Left renal pelvis (tissue), 4 donors: Measurements from ENCODE around the gene NT5C2. TPM values are rescaled to one million over a fixed set of nuclear protein-coding genes. Genes with fewer than 3 reads are reported as not detected.

ENCODE experiments used
- DNase-seq, 4 donors: peaks; one replicate each; pipeline ENCODE4 v3.0.0-alpha.2; 2013; ENCODE audit warnings: low read depth in 4 of 4, low spot score in 3 of 4
- polyA plus RNA-seq, 4 donors: library from polyadenylated mRNA; unstranded; fragments of 120-200 nt; gene quantifications; one replicate each; pipeline ENCODE4 v1.2.1, GENCODE V29; 2013; ENCODE audit not compliant: insufficient read length in 4 of 4

Gene NT5C2
- polyA plus RNA-seq, 4 donors = 92.3 to 115 (median 108) TPM

- no peak for DNase-seq
Observed at GRCh38 chr10:103066141-103067098, 126.7 kb downstream of the NT5C2 start.

DNA sequence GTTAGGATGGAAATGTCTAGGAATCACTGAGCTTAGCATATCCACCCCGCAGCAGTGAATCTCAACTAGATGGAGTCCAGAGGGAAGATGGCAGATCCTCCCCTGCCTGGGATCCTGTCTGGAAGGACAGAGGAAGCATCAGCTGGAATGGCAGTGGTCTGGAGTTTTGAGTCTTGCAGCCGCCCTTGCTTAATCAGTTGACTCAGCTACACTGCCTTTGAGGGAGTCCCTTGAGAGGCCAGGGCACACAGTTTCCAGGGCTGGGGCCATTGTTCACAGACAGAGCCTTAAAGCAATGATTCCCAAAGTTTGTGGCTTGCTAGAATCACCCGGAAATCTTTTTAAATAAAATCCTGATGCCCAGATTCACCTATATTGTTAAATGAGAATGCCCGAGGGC is 128.1 kb downstream of the NT5C2 start:
- no peak for DNase-seq

DNA sequence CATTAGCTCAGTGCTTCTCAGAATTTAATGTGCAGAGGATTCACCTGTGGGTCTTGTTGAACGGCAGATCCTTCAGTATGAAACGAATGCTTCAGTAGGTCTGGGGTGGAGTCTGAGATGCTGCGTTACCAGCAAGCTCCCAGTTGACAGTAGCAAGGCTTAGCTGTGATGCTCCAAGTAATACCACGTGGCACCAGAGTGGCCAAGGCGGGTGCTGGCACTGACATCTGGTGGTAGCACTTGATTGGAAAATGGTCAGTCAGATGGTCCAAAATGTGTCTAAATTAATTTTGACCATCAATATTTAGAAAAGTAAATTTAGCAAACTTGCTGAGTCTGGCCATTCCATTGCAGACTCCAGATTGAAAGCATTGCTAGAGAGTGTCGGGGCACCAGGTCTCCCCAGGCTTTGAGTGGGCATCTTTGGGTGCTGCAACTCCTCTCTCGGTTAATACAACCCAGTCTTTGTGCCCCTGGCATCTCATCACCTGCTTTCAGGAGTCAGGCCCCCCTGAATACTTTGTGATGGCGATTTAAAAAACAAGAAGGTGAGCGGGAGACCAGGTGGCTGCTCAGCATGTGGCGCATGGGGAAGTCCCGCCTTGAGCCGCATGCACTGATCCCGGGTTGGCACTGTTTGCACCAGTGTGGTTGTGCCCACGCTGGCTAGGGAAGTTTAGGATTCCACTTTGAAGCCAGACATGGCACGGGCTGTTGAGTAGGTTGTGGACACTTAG is 130.1 kb downstream of the NT5C2 start:
- no peak for DNase-seq

GRCh38 chr10:103060575-103060974 is 132.5 kb downstream of the NT5C2 start:
- no peak for DNase-seq

DNA sequence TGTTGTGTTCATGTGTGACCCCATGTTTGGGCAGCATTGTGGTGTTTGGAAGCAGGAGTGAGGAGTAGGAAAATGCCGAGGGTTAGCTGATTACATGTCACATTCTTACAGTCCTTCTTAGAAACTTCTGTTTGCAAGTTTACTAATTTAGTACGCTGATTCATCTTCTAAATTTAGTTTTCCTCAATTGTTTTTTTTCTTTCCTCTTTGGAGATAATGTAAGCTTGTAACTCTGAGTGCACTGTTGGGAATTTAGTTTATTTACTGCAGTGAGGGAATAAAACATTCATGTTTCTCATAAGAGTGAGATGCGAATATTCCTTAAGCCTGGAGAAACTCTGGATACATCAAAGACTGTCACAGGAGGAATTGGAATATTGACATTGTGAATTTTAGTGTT is 135.0 kb downstream of the NT5C2 start:
- no peak for DNase-seq

DNA sequence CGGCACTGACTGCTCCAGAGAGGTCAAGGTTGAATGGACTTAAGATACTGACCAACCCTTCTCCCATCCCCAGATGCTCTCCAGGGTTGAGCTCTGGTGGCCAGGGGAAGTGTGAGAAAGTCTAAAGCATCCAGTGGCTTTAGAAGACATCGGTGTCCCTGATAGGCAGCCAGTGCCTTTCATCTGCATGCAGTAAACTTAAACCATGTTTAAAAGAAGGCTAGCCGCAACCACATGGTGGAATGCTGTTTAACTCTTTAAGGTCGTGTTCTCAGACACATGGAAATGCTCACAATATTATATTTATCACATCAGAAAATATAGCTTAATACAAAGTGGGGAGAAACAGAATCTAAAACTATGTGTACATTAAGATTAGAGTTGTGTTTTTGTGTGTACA is 138.0 kb downstream of the NT5C2 start:
- DNase-seq = no peak

DNA sequence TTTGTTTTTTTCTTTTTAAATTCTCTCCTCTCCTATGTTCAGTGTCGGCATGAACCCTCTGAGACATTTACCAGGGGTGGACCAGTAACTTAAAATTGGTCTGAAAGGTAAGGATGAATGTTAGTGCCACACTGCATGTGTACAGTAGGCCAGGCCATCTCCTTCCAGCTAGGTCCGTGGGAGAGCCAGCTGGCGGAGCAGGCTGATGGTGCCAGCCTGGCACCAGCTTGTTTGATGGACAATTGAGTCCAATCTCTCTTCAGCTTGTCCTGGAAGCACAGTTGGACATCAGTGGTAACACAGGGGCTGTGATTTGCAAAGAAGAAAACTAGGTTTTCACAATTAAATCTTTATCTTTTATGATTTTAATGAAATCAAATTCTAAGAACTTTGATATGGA is 138.5 kb downstream of the NT5C2 start:
- DNase-seq = no peak

DNA sequence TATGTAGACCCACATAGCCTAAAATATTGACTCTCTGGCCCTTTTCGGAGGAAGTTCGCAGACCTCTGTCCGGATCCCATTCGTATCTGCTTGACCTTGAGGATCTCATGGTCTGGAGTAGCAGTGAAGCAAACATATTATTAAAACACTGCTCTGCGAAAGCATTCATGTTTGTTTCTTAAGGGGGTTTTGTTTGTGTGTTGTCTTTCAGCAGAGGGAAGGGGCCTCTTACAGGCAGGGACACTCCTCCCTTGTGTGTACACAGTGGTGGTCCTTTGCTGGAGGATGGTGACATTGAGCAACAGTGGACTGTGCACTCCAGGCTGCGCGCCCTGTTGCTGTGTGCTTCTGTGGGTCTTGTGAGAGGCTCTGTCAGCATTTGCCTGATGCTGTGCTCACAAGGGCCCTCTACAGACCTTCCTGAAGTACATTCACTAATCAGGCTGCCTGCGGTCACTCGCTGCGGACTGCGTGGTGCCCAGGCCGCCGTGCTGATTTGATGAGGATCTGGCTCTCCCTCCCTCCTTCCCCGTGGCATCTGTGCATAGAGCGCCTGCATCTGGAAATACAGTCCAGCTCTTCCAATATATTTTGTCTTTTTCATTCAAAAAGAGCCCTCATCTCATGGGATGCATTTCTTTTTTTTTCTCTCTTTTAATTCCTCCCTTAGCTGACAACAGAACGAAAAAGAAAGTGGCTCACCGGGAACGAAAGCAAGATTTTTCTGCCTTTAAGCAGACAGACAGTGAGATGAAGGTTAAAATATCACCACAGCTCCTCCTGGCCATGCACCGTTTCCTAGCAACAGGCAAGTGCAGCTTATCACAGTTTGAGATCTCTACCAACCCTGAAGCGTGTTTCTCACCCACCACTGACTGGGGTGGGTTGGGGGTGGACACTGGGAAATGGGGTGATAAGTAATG is 139.2 kb downstream of the NT5C2 start:
- DNase-seq = peak in 1 of 4 donors; percentile 33

DNA sequence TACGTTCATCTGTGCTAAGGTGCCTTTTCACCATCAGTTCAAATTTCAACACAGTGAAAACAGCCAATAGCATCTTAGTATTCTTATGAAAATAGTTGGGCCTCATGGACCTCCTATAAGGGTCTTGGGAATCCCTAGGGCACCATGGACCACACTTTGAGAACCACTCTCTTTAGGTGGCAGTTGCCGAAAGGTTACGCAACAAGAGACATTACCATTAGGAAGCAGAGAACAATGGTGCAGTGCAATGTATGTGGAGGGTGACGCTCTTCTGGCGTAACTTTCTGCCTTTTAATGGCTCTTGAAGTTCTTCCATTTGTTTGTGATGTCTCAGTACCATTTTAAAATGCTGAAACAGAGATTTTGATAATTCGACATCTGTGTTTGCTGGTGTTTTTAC is 143.8 kb downstream of the NT5C2 start:
- DNase-seq = no peak

GRCh38 chr10:103047381-103047780 is 145.7 kb downstream of the NT5C2 start:
- no peak for DNase-seq

- DNase-seq = no peak
Observed at GRCh38 chr10:103045961-103046360, 147.1 kb downstream of the NT5C2 start.

DNA sequence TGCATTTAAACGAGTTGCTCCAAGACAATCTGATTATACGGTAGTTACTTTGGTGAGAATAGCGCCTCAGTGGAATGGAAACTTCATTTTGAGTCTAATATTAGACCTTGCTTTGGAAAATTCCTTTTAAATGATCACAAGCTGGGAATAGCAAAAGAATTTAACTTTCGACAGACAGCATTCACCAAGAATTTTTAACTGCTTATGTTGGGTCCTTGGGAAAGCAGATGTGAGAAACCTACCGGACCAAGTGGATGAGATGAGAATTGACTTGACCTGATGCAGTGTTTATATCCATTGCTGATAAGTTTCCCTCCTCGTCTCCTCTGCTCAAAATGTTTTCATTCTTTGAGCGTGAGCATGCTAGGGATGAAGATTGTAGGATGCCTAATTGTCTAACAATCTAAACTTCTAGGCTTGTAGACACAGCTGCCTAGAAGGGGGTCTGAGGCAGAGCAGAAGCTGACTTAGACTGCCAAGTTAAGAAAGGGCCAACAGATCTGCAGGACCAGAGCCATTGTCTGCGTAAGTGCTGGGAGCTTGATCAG is 148.1 kb downstream of the NT5C2 start:
- no peak for DNase-seq

- no peak for DNase-seq
Observed at GRCh38 chr10:103042908-103043307, 150.2 kb downstream of the NT5C2 start.

DNA sequence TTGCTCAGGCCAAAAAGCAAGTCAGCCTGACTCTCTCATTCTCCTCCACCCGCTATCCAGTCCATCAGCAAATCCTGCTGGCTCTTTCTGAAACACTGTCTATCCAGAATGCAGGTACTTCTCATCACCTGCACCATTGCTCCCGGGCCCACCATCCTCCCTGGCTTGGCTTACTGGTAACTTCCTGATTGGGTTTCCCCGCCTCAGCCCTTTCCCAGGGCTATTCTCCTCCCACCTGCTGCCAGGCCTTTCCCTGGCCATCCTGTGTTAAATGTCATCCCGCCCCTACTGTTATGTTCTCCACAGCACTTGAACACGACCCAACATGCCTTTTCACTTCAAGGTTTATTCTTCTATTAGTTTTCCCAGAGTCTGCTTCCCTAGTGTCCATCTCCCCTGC is 150.9 kb downstream of the NT5C2 start:
- no peak for DNase-seq

DNA sequence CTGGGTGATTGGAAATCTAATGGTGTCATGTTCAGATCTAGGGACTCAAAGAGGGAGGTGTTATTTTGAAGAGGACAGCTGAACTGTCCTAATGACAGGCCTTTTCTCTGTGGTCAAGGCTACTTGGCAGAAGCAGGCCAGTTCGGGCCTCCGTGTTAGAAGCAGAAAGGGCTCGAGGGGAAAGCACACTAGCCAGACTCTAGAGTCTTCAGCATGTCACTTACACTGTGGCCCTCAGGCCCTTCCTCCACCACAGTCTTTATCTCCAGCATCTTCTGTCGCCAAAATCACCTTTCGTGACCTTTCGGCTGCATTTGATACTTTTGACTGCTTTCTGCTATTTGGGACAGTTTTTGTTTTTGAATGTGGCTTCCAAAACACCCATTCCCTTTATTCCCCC is 151.7 kb downstream of the NT5C2 start:
- DNase-seq = no peak

DNA sequence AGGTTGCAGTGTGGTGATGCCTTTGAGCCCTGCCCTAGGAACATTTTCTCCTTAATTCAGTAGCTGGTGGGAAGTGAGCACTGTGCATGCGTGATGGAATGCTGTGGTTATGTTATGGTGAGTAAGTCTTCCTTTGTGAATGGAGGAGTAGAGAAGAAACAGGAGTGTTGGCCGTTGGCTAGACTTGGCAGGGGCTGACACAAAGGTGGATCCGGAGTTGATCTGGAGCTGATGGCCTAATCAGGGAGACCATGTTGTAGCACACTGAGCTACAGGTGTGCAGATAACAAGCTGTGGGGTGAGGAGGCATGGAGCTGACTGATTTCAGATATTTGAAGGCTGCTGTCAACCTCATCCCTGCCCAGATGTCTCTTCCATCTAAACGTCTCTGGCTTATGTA is 152.7 kb downstream of the NT5C2 start:
- no peak for DNase-seq

DNA sequence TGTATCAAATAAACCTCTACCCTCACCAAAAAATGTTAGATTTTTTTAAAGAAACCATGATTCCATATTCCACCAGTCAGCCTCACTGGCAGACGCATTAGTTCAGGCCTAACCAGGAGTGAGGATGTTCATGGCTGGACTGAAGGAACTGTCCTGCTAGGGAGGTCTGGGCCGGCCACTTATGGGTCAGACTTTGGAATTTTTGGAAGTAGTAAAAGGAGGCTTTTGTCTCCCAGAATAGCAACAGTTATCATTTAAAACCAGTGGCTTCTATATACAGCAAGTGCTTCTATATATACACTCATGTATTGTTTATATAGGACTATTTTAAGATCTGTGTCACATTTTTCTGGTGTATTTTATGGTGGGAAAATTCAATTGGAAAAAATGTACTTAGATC is 154.5 kb downstream of the NT5C2 start:
- no peak for DNase-seq
